Epidermal melanocyte (primary cell): ENCODE measurements around the gene LSM2.
"Not testable (repeated sequence)": the region's sequence is repeated elsewhere in the genome, so short reads cannot be mapped to it uniquely, and the experiment has no call there.

Experiments used
- DNase-seq: peaks from one replicate; pipeline ENCODE4 v3.0.0; 2011; ENCODE audit warnings: low spot score; ENCODE audit not compliant: insufficient read length

Gene LSM2

GRCh38 chr6:31806470-31807272 lies at the start of gene LSM2:
Gene LSM2 (minus strand): TSS chr6:31806966. CDS start chr6:31806757, 209 bp downstream.
- DNase-seq: peak; percentile 94

GRCh38 chr6:31851980-31852718 lies 45.4 kb upstream of the LSM2 start:
- DNase-seq: not testable (repeated sequence)

GRCh38 chr6:31851485-31851832 lies 44.7 kb upstream of the LSM2 start:
- peak; percentile 1 for DNase-seq

- DNase-seq: peak; percentile 14
These were observed 44.2 kb upstream of the LSM2 start for GRCh38 chr6:31850765-31851484.

GRCh38 chr6:31847276-31847978 lies 40.7 kb upstream of the LSM2 start:
- DNase-seq: peak; percentile 19

- no peak for DNase-seq
These were observed 37.7 kb upstream of the LSM2 start for GRCh38 chr6:31844507-31844906.

GRCh38 chr6:31842053-31842452 lies 35.3 kb upstream of the LSM2 start:
- no peak for DNase-seq

- not testable (repeated sequence) for DNase-seq
These were observed 33.0 kb upstream of the LSM2 start for GRCh38 chr6:31839779-31840126.

GRCh38 chr6:31838968-31839367 lies 32.2 kb upstream of the LSM2 start:
- no peak for DNase-seq

GRCh38 chr6:31838114-31838553 lies 31.4 kb upstream of the LSM2 start:
- not testable (repeated sequence) for DNase-seq

- no peak for DNase-seq
These were observed 30.8 kb upstream of the LSM2 start for GRCh38 chr6:31837369-31838113.

GRCh38 chr6:31836474-31837368 lies 30.0 kb upstream of the LSM2 start:
- DNase-seq: no peak

GRCh38 chr6:31836047-31836473 lies 29.3 kb upstream of the LSM2 start:
- no peak for DNase-seq

GRCh38 chr6:31834367-31835250 lies 27.8 kb upstream of the LSM2 start:
- DNase-seq: peak; percentile 93

- DNase-seq: no peak
These were observed 24.8 kb upstream of the LSM2 start for GRCh38 chr6:31831350-31832215.

- no peak for DNase-seq
These were observed 24.1 kb upstream of the LSM2 start for GRCh38 chr6:31830886-31831335.

- DNase-seq: no peak
These were observed 23.0 kb upstream of the LSM2 start for GRCh38 chr6:31829633-31830283.
